Limb (tissue), 2 donors: ENCODE data around the gene SUFU.
"Not testable (repeated sequence)": the region's sequence is repeated elsewhere in the genome, so short reads cannot be mapped to it uniquely, and the experiment has no call there.

ENCODE experiments used
- DNase-seq, 2 donors: peaks; one replicate each; pipeline ENCODE4 v3.0.0-alpha.2; 2016; ENCODE audit errors: extremely low spot score in 2 of 2

SUFU gene

GRCh38 chr10:102503264-102504178, at the start of gene SUFU:
Gene SUFU, plus strand, starts transcription at chr10:102503972. Its CDS starts 181 bp downstream, at chr10:102504153.
- DNase-seq: peak; percentile 97 to 99

GRCh38 chr10:102454662-102455487, 48.9 kb upstream of the SUFU start:
- DNase-seq: not testable (repeated sequence)

GRCh38 chr10:102455893-102456471, 47.8 kb upstream of the SUFU start:
- no peak for DNase-seq

- DNase-seq: no peak
Measured at GRCh38 chr10:102457591-102458150, 46.1 kb upstream of the SUFU start.

- DNase-seq: no peak
Measured at GRCh38 chr10:102458656-102459055, 45.1 kb upstream of the SUFU start.

GRCh38 chr10:102460836-102461186, 43.0 kb upstream of the SUFU start:
- no peak for DNase-seq

GRCh38 chr10:102461187-102462054, 42.4 kb upstream of the SUFU start:
- DNase-seq: peak; percentile 68 to 92

- DNase-seq: no peak
Measured at GRCh38 chr10:102462512-102463054, 41.2 kb upstream of the SUFU start.

- DNase-seq: no peak
Measured at GRCh38 chr10:102463983-102464382, 39.8 kb upstream of the SUFU start.

- no peak for DNase-seq
Measured at GRCh38 chr10:102465466-102465865, 38.3 kb upstream of the SUFU start.

- DNase-seq: no peak
Measured at GRCh38 chr10:102467318-102467717, 36.5 kb upstream of the SUFU start.

- no peak for DNase-seq
Measured at GRCh38 chr10:102467971-102468438, 35.8 kb upstream of the SUFU start.

- DNase-seq: no peak
Measured at GRCh38 chr10:102468683-102469082, 35.1 kb upstream of the SUFU start.

GRCh38 chr10:102470579-102471546, 32.9 kb upstream of the SUFU start:
- DNase-seq: no peak

- no peak for DNase-seq
Measured at GRCh38 chr10:102473445-102474331, 30.1 kb upstream of the SUFU start.

- DNase-seq: no peak
Measured at GRCh38 chr10:102475451-102476040, 28.2 kb upstream of the SUFU start.

- no peak for DNase-seq
Measured at GRCh38 chr10:102476466-102477141, 27.2 kb upstream of the SUFU start.
